Tongue (tissue), 2 donors: ENCODE data around the gene HSH2D. TPM values are rescaled to one million over a fixed set of nuclear protein-coding genes. Genes with fewer than 3 reads are reported as not detected.
"Not testable (repeated sequence)": the region's sequence is repeated elsewhere in the genome, so short reads cannot be mapped to it uniquely, and the experiment has no call there.

Experiments
- DNase-seq: peaks from one replicate; pipeline ENCODE4 v3.0.0-alpha.2; 2015
- total RNA-seq: library from RNA; depleted of rRNA; stranded (reverse); fragments of >200 nt; gene quantifications from one replicate; pipeline ENCODE4 v1.2.3, GENCODE V29; 2014

The HSH2D gene
- total RNA-seq: 1.1 TPM

GRCh38 chr19:16143399-16144215 lies at the start of gene HSH2D:
TSS of gene HSH2D (plus strand) at chr19:16143685. CDS start at chr19:16148751, 5,066 bp downstream.
- no peak for DNase-seq

DNA sequence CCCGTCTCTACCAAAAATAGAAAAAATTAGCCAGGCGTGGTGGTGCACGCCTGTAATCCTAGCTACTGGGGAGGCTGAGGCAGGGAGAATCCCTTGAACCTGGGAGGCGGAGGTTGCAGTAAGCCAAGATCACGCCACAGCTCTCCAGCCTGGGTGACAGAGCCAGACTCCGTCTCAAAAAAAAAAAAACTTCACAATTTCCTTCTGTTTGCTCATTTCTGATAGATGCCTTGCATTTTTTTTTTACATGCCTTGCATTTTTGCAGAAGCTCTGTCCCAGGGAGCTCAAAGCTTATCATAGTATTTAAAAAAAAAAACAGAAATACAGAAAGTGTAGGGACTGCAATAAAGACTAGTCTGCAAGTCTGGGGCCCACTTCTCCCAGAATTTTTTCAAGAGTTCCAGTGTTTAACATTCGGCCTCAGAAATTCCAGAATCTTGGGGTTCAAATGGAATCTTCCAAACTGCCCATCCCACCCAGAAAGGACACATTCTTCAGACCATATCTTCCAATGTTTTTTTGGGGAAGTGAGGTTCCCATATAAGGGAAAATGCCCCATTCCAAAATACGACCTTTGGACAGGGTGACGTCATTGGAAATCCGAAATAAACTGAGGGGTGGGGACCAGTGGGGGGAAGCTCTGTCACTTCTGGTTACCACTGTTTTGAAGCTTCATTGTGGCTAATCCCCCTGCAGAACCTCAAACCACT lies 49.0 kb upstream of the HSH2D start:
- no peak for DNase-seq

GRCh38 chr19:16095071-16095571 lies 48.4 kb upstream of the HSH2D start:
- no peak for DNase-seq

DNA sequence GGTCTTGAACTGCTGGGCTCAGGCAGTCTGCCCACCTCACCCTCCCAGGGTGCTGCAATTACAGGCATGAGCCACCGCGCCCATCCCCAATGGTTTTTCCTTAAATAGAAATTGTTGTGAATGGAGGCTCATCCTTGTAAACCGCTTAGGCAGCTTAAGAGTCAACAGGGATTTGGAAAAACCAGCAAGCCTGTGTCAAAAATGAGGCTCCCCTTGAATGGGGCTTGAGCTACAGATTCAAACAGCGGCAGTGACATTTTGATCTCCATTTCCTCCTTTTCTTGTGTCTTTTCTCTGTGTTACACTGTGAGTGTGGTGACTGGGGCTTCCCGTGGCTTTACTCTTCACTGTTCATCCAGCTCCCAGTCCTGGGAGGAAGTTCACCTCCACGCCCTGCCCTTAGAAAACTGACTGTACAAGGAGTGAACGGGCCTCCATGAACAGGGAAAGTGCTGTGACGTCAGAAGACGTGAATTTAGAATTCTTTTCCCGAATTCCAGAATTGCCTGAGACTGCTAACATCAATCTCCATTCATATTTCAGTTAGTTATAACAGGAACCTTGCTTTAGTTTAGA lies 47.1 kb upstream of the HSH2D start:
- no peak for DNase-seq

DNA sequence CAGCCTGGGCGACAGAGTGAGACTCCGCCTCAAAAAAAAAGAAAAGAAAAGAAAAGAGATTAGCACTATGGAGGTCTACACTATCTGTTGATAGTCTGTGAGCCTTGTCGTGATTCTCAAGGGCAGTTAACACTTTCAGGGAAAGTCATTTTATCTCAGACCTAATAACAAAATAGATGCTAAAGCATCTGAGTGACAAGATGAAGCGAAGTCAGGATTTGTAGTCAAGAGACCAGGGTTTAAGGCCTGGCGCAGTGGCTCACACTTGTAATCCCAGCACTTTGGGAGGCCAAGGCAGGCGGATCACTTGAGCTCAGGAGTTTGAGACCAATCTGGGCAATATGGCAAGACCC lies 45.1 kb upstream of the HSH2D start:
- DNase-seq: no peak

- DNase-seq: no peak
Measured at GRCh38 chr19:16098821-16099220, 44.7 kb upstream of the HSH2D start.

DNA sequence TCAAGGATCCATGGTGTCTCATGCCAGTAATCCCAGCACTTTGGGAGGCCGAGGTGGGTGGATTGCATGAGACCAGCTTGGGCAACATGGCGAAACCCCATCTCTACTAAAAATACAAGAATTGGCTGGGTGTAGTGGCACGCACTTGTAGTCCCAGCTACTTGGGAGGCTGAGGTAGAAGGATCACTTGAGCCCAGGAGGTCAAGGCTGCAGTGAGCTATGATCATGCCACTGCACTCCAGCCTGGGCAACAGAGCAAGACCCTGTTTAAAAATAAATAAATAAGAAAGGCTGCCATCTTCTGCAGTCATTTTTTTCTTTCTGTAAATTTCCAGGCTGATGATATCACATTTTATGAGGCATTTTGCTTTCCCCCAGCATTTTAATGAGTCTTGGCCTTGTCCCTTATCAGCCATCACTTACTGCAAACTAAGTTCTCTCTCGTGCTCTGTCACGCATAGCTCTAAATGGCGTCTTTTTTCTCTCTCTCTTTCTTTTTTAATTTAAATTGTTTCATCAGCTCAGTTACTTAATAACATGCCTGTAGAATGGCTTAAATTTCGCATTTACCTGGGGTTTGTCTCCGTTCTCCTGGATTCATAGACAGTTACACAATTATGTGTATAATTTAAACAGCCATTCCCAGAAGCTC lies 44.0 kb upstream of the HSH2D start:
- not testable (repeated sequence) for DNase-seq

- no peak for DNase-seq
Measured at GRCh38 chr19:16100524-16100923, 43.0 kb upstream of the HSH2D start.

DNA sequence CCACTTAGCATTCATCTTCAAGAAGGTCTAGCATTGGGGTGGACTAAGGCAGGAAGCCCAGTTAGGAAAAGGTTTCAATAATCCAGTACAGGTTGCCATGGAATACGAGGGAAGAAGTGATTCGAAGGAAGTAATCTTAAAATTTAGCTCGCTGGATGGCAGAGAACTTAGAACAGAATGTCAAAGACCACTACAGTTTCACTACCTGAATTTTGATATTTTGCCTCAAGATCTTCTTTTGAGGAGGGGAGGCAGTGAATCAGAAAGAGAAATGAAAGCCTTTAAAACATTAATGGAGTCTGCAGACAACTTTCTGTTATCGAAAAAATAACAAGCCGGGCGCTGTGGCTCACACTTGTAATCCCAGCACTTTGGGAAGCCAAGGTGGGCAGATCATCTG lies 38.8 kb upstream of the HSH2D start:
- no peak for DNase-seq

GRCh38 chr19:16106121-16106520 lies 37.4 kb upstream of the HSH2D start:
- DNase-seq: no peak

DNA sequence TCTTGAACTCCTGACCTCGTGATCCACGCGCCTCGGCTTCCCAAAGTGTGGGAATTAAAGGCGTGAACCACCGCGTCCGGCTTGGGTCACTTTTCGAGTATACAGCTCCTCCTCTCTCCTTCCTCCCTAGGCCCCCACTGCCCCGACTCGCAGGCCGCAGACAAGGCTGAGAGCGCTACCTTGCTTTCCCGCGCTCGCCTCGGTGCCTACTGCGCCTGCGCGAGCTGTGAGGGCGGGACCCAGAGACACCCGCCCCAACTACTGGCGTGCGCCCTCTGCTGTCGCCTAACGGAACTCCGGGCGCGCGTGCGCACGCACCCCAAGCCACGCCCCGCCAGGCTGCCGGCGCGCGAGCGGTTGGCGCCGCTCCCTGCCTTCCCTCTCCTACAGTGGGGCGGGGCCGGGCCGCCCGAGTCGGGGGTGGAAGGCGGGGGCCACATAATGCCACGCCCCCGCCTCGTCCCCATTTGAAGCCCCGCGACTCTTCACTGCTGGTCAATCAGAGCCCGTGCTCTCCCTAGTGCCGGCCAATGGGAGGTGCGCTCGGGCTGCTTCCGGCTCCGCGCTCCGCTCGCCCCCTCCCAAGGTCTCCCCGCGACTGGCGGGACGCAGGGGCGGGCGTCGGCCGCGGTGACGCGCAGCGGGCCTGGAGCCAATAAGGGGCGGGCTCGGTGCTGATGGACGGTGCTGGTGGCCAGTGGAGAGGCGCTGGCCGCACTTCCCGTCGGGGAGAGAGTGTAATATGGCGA lies 32.2 kb upstream of the HSH2D start, which contains the start of gene RAB8A:
Gene RAB8A, plus strand, starts transcription at position 730 of the 749 bp plus-strand sequence. Its CDS starts 13 bp downstream, at position 743.
- DNase-seq: peak; percentile 100

GRCh38 chr19:16111909-16112752 lies 31.4 kb upstream of the HSH2D start:
- no peak for DNase-seq

- no peak for DNase-seq
Measured at GRCh38 chr19:16112778-16113177, 30.7 kb upstream of the HSH2D start.

GRCh38 chr19:16113727-16114126 lies 29.8 kb upstream of the HSH2D start:
- DNase-seq: no peak

DNA sequence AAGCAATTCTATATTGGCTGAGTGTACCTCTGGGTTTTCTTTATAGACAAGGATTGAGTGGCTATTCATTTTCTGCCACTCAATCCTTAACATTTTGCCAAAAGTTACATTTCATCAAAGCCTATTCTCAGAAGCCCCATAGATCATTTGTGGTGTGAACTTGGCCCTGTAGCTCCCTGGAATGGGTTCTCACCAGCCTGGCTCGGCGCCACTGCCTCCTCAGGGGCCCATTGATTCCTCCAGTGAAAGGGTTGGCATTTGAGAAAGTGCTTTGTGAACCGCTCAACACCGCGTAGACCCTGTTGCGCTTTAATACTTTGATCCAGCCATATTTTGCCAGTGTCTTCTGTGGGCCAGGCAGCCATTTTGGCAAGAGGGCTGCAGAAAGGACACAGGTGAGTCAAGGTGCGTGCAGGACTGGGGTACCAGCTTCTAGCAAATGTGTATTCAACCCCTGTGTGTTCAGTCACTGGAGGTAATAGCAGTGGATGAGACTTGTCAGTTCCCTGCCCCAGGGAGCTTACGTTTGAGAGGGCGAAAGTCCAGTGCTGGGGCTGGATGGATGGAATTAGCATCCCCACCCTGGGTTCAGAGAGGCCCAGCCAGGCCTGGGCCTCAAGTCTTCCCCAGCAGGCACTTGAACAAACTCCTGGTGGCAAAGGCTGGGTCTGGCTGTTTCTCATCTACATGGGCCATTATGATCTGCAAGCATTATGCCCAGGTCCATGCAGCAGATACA lies 28.0 kb upstream of the HSH2D start:
- DNase-seq: no peak

DNA sequence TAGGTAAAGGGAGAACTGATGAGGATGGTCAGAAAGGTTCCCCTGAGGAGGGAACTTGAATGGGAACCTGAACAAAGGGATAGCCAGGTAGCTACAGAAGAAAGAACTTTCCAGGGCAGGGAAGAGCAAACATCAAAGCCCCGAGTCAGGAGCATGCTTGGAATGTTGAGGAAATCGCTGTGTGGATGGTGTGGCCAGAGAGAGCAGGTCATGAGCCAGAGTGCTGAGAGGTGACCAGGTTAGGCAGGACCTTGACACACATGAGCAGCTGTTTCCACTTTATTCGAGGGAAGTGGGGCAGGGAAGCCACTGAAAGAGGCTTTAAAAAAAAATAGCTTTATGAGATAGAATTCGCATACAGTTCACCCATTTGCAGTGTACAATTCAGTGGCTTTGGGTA lies 27.4 kb upstream of the HSH2D start:
- DNase-seq: no peak

- DNase-seq: no peak
Measured at GRCh38 chr19:16117594-16118033, 25.9 kb upstream of the HSH2D start.

DNA sequence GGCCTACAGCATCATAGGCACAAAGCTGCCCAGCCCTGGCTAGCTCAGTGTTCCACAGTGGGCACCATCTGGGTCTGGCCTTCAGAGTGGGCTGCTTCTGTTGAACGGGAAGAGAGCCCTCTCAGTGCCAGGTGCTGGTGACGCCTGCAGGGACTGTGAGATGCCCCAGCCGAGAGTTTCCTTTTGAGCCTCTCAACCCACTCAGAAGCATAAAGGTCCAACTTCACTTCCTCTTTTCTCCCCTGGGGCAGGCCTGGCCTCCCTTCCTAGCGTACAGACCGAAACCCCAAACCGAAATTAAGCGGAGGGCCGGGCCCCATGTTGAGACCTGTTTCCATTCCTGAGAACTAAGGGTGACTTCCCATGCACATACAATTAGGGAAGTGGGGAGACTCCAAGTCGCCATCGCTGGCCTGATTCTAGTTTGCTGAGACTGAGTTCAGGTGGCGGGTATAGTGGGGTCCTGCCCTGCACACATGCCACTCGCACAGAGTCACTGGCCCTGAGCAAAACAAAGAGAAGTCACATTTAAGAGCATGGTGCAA lies 24.9 kb upstream of the HSH2D start:
- DNase-seq: no peak

DNA sequence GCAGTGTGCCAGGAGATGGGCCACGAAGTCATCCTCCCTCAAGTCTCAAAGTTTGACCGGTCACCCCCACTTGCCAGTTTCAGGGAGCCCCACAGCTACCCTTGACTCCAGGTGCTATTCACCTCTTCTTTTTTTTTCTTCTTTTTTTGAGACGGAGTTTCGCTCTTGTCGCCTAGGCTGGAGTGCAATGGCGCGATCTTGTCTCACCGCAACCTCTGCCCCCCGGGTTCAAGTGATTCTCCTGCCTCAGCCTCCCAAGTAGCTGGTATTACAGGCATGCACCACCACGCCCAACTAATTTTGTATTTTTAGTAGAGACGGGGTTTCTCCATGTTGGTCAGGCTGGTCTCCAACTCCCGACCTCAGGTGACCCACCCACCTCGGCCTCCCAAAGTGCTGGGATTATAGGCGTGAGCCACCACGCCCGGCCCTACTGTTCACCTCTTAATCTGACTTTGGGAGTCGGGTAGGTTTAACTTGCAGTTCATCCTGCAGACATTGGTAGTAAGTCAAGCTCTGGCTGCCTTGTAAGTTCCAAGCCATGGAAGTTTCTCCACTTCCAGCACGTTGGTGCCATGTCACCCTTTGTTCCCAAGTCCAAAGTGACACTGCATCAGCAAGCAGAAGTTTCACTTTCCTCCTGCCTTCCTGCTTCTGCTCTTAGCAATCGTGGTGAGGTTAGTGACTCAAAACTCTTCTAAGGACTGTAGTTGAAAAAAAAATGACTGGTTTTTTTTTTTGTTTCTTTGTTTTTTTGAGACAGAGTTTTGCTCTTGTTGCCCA lies 24.2 kb upstream of the HSH2D start:
- DNase-seq: not testable (repeated sequence)
